H1 (cell line): ENCODE measurements around the gene ANO6. TPM values are rescaled to one million over a fixed set of nuclear protein-coding genes. Genes with fewer than 3 reads are reported as not detected.

Source experiments
- CTCF ChIA-PET: fragments of 300-600 bp; sonication (Branson Sonifier 250); formaldehyde crosslinking; loops from one replicate; lab custom pipeline; 2021; ENCODE audit not compliant: partially characterized antibody; lab: Charles Lee
- POLR2A ChIA-PET: fragments of 300-600 bp; sonication (Branson Sonifier 250); formaldehyde crosslinking; loops from one replicate; lab custom pipeline; 2021; ENCODE audit warnings: inconsistent platforms; ENCODE audit not compliant: partially characterized antibody; lab: Charles Lee
- DNase-seq, 2 experiments: peaks; one replicate each; pipeline versions ENCODE4 v3.0.0 to v3.0.0-alpha.2; 2010 to 2022; ENCODE audit warnings: low spot score in 2 of 2, low read depth in 1 of 2, mixed read lengths in 1 of 2
- FAIRE-seq: peaks from 2 replicates; lab custom pipeline; 2011; peaks lifted over from hg19 to GRCh38; lab: Jason Lieb, UNC
- H2AFZ ChIP-seq: 2 replicates; pipeline ENCODE4 v1.8.1; 2012; ENCODE audit warnings: low read length, inconsistent platforms
- H2AK5ac ChIP-seq: 2 replicates; pipeline ENCODE4 v1.6.1; 2013; ENCODE audit warnings: low read depth, low read length
- H2BK120ac ChIP-seq: replicated peaks from 2 replicates; pipeline ENCODE3; 2013; ENCODE audit warnings: low read depth, low read length, inconsistent platforms
- H2BK12ac ChIP-seq: 2 replicates; pipeline ENCODE4 v1.6.1; 2013; ENCODE audit warnings: low read depth, low read length
- H2BK15ac ChIP-seq: 2 replicates; pipeline ENCODE4 v1.6.1; 2013; ENCODE audit warnings: low read length
- H2BK20ac ChIP-seq: 2 replicates; pipeline ENCODE4 v1.6.1; 2013; ENCODE audit warnings: low read length
- H2BK5ac ChIP-seq: 2 replicates; pipeline ENCODE4 v1.6.1; 2013; ENCODE audit warnings: low read depth, low read length
- H3K14ac ChIP-seq: 2 replicates; pipeline ENCODE4 v1.6.1; 2013; ENCODE audit warnings: inconsistent platforms; ENCODE audit not compliant: insufficient read length
- H3K18ac ChIP-seq: 2 replicates; pipeline ENCODE4 v1.6.1; 2013; ENCODE audit warnings: low read length; ENCODE audit errors: extremely low read depth
- H3K23ac ChIP-seq: 2 replicates; pipeline ENCODE4 v1.6.1; 2013; ENCODE audit warnings: inconsistent platforms; ENCODE audit not compliant: insufficient read length
- H3K23me2 ChIP-seq: 2 replicates; pipeline ENCODE4 v1.6.1; 2013; ENCODE audit warnings: low read depth, low read length
- H3K27ac ChIP-seq: 2 replicates; pipeline ENCODE4 v1.6.1; 2011; ENCODE audit warnings: low read depth, low read length, inconsistent platforms
- H3K27me3 ChIP-seq, 4 experiments: replicated peaks in 1 of 4; 1 replicate in 1 of 4; 2 replicates in 3 of 4; pipeline versions ENCODE4 v1.6.1 to v1.8.1; 2011 to 2013; ENCODE audit warnings: low read length in 3 of 4, mild to moderate bottlenecking in 3 of 4, inconsistent platforms in 2 of 4, mixed read lengths in 2 of 4, moderate library complexity in 1 of 4; ENCODE audit not compliant: control insufficient read depth in 3 of 4, insufficient read depth in 3 of 4; ENCODE audit errors: extremely low read depth in 1 of 4
- H3K36me3 ChIP-seq, 4 experiments: 2 replicates each; pipeline versions ENCODE4 v1.6.1 to v1.8.1; 2011 to 2013; ENCODE audit warnings: mild to moderate bottlenecking in 4 of 4, low read length in 3 of 4, moderate library complexity in 2 of 4, control low read depth in 1 of 4, inconsistent platforms in 1 of 4; ENCODE audit not compliant: insufficient read depth in 4 of 4, control insufficient read depth in 2 of 4
- H3K4ac ChIP-seq: replicated peaks from 2 replicates; pipeline ENCODE3; 2013; ENCODE audit warnings: low read length, low read depth, mixed read lengths, inconsistent platforms; ENCODE audit not compliant: insufficient read length
- H3K4me1 ChIP-seq, 4 experiments: replicated peaks in 1 of 4; 1 replicate in 1 of 4; 2 replicates in 3 of 4; pipeline versions ENCODE4 v1.6.1 to v1.8.1; 2011 to 2013; ENCODE audit warnings: low read length in 3 of 4, inconsistent platforms in 2 of 4, mixed read lengths in 1 of 4; ENCODE audit not compliant: insufficient read depth in 4 of 4, control insufficient read depth in 3 of 4
- H3K4me2 ChIP-seq, 2 experiments: 2 replicates each; pipeline versions ENCODE4 v1.6.1 to v1.8.1; 2011 to 2013; ENCODE audit warnings: low read depth in 2 of 2, low read length in 2 of 2, control low read depth in 1 of 2, inconsistent platforms in 1 of 2, mild to moderate bottlenecking in 1 of 2; ENCODE audit not compliant: insufficient read depth in 1 of 2
- H3K4me3 ChIP-seq, 4 experiments: fragments of 200-600, 300-600 bp in 1 of 4; sonication (generic), shearing (Covaris generic), sonication (Bioruptor Twin) in 1 of 4; 2 replicates each; pipeline versions ENCODE4 v1.5.1 to v1.8.1; 2011 to 2016; ENCODE audit warnings: low read length in 4 of 4, low read depth in 3 of 4, control low read depth in 2 of 4, inconsistent platforms in 2 of 4, mild to moderate bottlenecking in 2 of 4, mixed read lengths in 1 of 4, moderate library complexity in 1 of 4; ENCODE audit not compliant: insufficient read depth in 2 of 4; ENCODE audit errors: extremely low read depth in 1 of 4
- H3K56ac ChIP-seq: replicated peaks from 2 replicates; pipeline ENCODE3; 2013; ENCODE audit warnings: low read depth, mild to moderate bottlenecking, mixed read lengths, low read length, inconsistent platforms; ENCODE audit not compliant: insufficient read length
- H3K79me1 ChIP-seq: 2 replicates; pipeline ENCODE4 v1.6.1; 2013; ENCODE audit warnings: low read depth, low read length, control low read depth
- H3K79me2 ChIP-seq, 2 experiments: 2 replicates each; pipeline versions ENCODE4 v1.6.1 to v1.8.1; 2012 to 2013; ENCODE audit warnings: low read length in 2 of 2, mild to moderate bottlenecking in 2 of 2, inconsistent platforms in 1 of 2; ENCODE audit not compliant: insufficient read depth in 2 of 2, control insufficient read depth in 1 of 2
- H3K9ac ChIP-seq, 4 experiments: replicated peaks in 1 of 4; 1 replicate in 1 of 4; 2 replicates in 3 of 4; pipeline versions ENCODE4 v1.6.1 to v1.8.1; 2011 to 2013; ENCODE audit warnings: low read depth in 3 of 4, low read length in 3 of 4, control low read depth in 2 of 4, mild to moderate bottlenecking in 2 of 4, moderate library complexity in 2 of 4, inconsistent platforms in 1 of 4; ENCODE audit errors: extremely low read depth in 1 of 4
- H3K9me3 ChIP-seq, 2 experiments: 2 replicates each; pipeline versions ENCODE4 v1.6.1 to v1.8.1; 2012 to 2013; ENCODE audit warnings: mild to moderate bottlenecking in 2 of 2, moderate library complexity in 2 of 2, control low read depth in 1 of 2, inconsistent platforms in 1 of 2, low read depth in 1 of 2, low read length in 1 of 2, mixed read lengths in 1 of 2; ENCODE audit not compliant: insufficient read depth in 2 of 2
- H4K20me1 ChIP-seq, 2 experiments: replicated peaks in 1 of 2; 2 replicates each; pipeline versions ENCODE3 to v1.8.1; 2011 to 2013; ENCODE audit warnings: inconsistent platforms in 2 of 2, low read length in 2 of 2, mild to moderate bottlenecking in 1 of 2; ENCODE audit not compliant: insufficient read depth in 2 of 2, control insufficient read depth in 1 of 2
- H4K5ac ChIP-seq: 2 replicates; pipeline ENCODE4 v1.6.1; 2013; ENCODE audit warnings: low read length, low read depth, mixed read lengths, inconsistent platforms; ENCODE audit not compliant: insufficient read length
- H4K8ac ChIP-seq: 2 replicates; pipeline ENCODE4 v1.8.0; 2013; ENCODE audit warnings: mild to moderate bottlenecking, moderate library complexity, low read length, inconsistent platforms; ENCODE audit not compliant: insufficient read depth; ENCODE audit errors: extremely low read depth
- H4K91ac ChIP-seq: replicated peaks from 2 replicates; pipeline ENCODE3; 2013; ENCODE audit warnings: low read length, mixed read lengths, inconsistent platforms; ENCODE audit not compliant: insufficient read length
- ATF3 ChIP-seq: IDR thresholded peaks from 2 replicates; pipeline ENCODE4 v1.6.1; 2011; ENCODE audit warnings: low read depth, mild to moderate bottlenecking, low read length; ENCODE audit not compliant: insufficient read depth
- GTF2F1 ChIP-seq: IDR thresholded peaks from 2 replicates; pipeline ENCODE4 v1.6.1; 2012; ENCODE audit warnings: low read depth, low read length, improper control_type of control experiment, borderline replicate concordance
- MAX ChIP-seq: IDR thresholded peaks from 2 replicates; pipeline ENCODE4 v1.6.1; 2012; ENCODE audit warnings: inconsistent platforms
- NRF1 ChIP-seq: IDR thresholded peaks from 2 replicates; pipeline ENCODE4 v1.6.1; 2011; ENCODE audit warnings: mild to moderate bottlenecking, low read depth, low read length, improper control_type of control experiment
- SRF ChIP-seq: IDR thresholded peaks from 2 replicates; pipeline ENCODE4 v1.6.1; 2011; ENCODE audit warnings: mild to moderate bottlenecking, low read depth, low read length, moderate library complexity
- TAF1 ChIP-seq: IDR thresholded peaks from 2 replicates; pipeline ENCODE4 v1.6.1; 2011; ENCODE audit warnings: mild to moderate bottlenecking, low read depth, low read length
- TBP ChIP-seq: IDR thresholded peaks from 2 replicates; pipeline ENCODE4 v1.6.1; 2011; ENCODE audit warnings: low read depth, low read length, improper control_type of control experiment
- TCF12 ChIP-seq: IDR thresholded peaks from 2 replicates; pipeline ENCODE4 v1.6.1; 2011; ENCODE audit warnings: low read depth, mild to moderate bottlenecking, low read length
- WGBS, 2 experiments: shearing (Covaris generic) in 1 of 2; methylation state at CpG; one replicate each; pipeline versions ENCODE4 v1.1.6 to v1.1.7; 2013 to 2015; ENCODE audit warnings: low lambda C conversion rate in 2 of 2, mixed read lengths in 2 of 2, inconsistent platforms in 1 of 2, low coverage in 1 of 2, missing lambda C conversion rate in 1 of 2; ENCODE audit not compliant: insufficient replicate concordance in 2 of 2, insufficient coverage in 1 of 2, insufficient read length in 1 of 2; ENCODE audit errors: extremely low coverage in 1 of 2, missing lambda C conversion rate in 1 of 2; 5-methylcytosine and 5-hydroxymethylcytosine counted together
- long read RNA-seq, 2 experiments: library from RNA in 1 of 2; library from capped mRNA in 1 of 2; stranded (forward); transcript quantifications; one replicate each; pipeline ENCODE4 v2.0.0, GENCODE V29; 2021; ENCODE audit warnings: inconsistent platforms in 1 of 2
- polyA minus RNA-seq, 3 experiments: library from RNA; depleted of rRNA, polyadenylated mRNA; stranded (reverse); fragments of >200 nt; gene quantifications; 1 replicate in 2 of 3; 2 replicates in 1 of 3; pipeline ENCODE4 v1.2.3, GENCODE V29; 2011
- polyA plus RNA-seq, 7 experiments: library from polyadenylated mRNA; depleted of rRNA in 3 of 7; stranded (reverse) in 5 of 7; unstranded in 2 of 7; fragments of >200 nt in 5 of 7; fragments of 200-250 nt in 2 of 7; gene quantifications; 1 replicate in 5 of 7; 2 replicates in 1 of 7; 4 replicates in 1 of 7; pipeline versions ENCODE4 v1.2.1 to v1.2.3, GENCODE V29; 2011 to 2013; ENCODE audit warnings: missing spikeins in 2 of 7, mixed read lengths in 2 of 7
- total RNA-seq: library from RNA; stranded (reverse); fragmentation: NEBNext Ultra II Directional; extraction: Animal tissue kit (Norgen Biotek cat#: 25700); gene quantifications from 2 replicates; pipeline ENCODE4 v1.2.1, GENCODE V29; 2021

Gene ANO6
- 37.6 and 39.7 TPM in 2 replicates for total RNA-seq
- polyA plus RNA-seq (2011; rRNA removed) = 11.9 and 15.1 TPM in 2 replicates
- 18.0 TPM for polyA plus RNA-seq (2011; cell fraction: cytosol; rRNA removed)
- 12.8 TPM for polyA plus RNA-seq (2011; cell fraction: nucleus; rRNA removed)
- 15.8 to 30.8 TPM (median 22.2 TPM) in 4 replicates for polyA plus RNA-seq (2012, experiment 1 of 2)
- 1.5 TPM for polyA plus RNA-seq (2012, experiment 2 of 2)
- 50.1 TPM for polyA plus RNA-seq (2013, experiment 1 of 2)
- 55.0 TPM for polyA plus RNA-seq (2013, experiment 2 of 2)
- polyA minus RNA-seq (2011; rRNA and poly(A)+ RNA removed) = 40.5 and 51.2 TPM in 2 replicates
- 23.3 TPM for polyA minus RNA-seq (2011; cell fraction: cytosol; rRNA and poly(A)+ RNA removed)
- 48.0 TPM for polyA minus RNA-seq (2011; cell fraction: nucleus; rRNA and poly(A)+ RNA removed)
- long read RNA-seq, experiment 1, full-length matches to known transcripts = 2 of 20 reads
- long read RNA-seq, experiment 1, partial matches to known transcripts = 18 of 20 reads
- long read RNA-seq, experiment 1, other reads (novel, unspliced or antisense) = 0 of 20 reads
- long read RNA-seq, experiment 2, partial matches to known transcripts = 0 of 4 reads
- long read RNA-seq, experiment 2, other reads (novel, unspliced or antisense) = 4 of 4 reads

GRCh38 chr12:45215419-45216229 lies at the start of gene ANO6:
Gene ANO6 (plus strand): TSS chr12:45216095. CDS start chr12:45216322, 227 bp downstream.
- Histone ChIP-seq H3K56ac (peak within 1 kb of the TSS; percentile 88), H3K79me2 (peaks cover 3 to 42% of the 10 kb centered on the region in 2 experiments; a peak in 3 of 4 replicates), H3K4me1 (peaks cover 0 to 15% (median 9%) of the 10 kb centered on the region in 4 experiments; a peak in 4 of 7 replicates), H3K9me3 (no peaks in the 10 kb centered on the region), H2BK120ac (peak within 1 kb of the TSS; percentile 86), H3K23ac (no peak within 1 kb of the TSS), H3K4ac (no peak within 1 kb of the TSS), H2BK12ac (peak within 1 kb of the TSS; percentile 84; the same call in 1 of the 2 replicates), H3K4me2 (peak within 1 kb of the TSS; percentile 94 to 98), H4K5ac (peak within 1 kb of the TSS; percentile 93), H3K79me1 (no peaks in the 10 kb centered on the region), H3K27ac (peak within 1 kb of the TSS; percentile 86), H2AK5ac (peak within 1 kb of the TSS; percentile 17; the same call in 1 of the 2 replicates), H3K23me2 (peaks cover 4% of the 10 kb centered on the region), H2AFZ (peak within 1 kb of the TSS; percentile 98), H4K8ac (peak within 1 kb of the TSS; percentile 88), H3K27me3 (no peaks in the 10 kb centered on the region), H3K36me3 (no peaks in the 10 kb centered on the region), H2BK5ac (peak within 1 kb of the TSS; percentile 94), H4K91ac (peak within 1 kb of the TSS; percentile 58), H3K18ac (peak within 1 kb of the TSS; percentile 80), H2BK15ac (no peak within 1 kb of the TSS; the same call in 1 of the 2 replicates), H4K20me1 (no peaks in the 10 kb centered on the region), H3K4me3 (peak within 1 kb of the TSS; percentile 70 to 98 (median 84)), H2BK20ac (no peak within 1 kb of the TSS), H3K9ac (peak within 1 kb of the TSS; percentile 67 to 95 (median 82)), H3K14ac (peak within 1 kb of the TSS; percentile 99)
- 0% methylated on average over 62 of the region's 62 CpGs; no CpG with 5 or more reads in 1 of the 2 experiments for WGBS, 2 experiments
- FAIRE-seq (no peak), DNase-seq (peak in 1 of 2 experiments; percentile 89)
- POLR2A ChIA-PET = interaction anchor here (0.9 to 7.5 kb wide), 9 partner anchors 9 to 50 kb away, joined by 3 to 75 read pairs (median 7); no protein-coding TSS in a partner anchor
- CTCF ChIA-PET = interaction anchor here (0.8 to 2.3 kb wide), 14 partner anchors 12 to 270 kb away, joined by 3 to 8 read pairs (median 3); no protein-coding TSS in a partner anchor
- TF ChIP-seq TBP (peak; percentile 75), TAF1 (peak; percentile 73), NRF1 (peak; percentile 35; the same call in 1 of the 2 replicates), ATF3 (no peak), TCF12 (no peak), MAX (peak; percentile 86), GTF2F1 (no peak), SRF (no peak)
